Activated CD8-positive, alpha-beta memory T cell treated with anti-CD3 and anti-CD28 coated beads for 36 hours (primary cell): Measurements from ENCODE around the gene GPC5. TPM values are rescaled to one million over a fixed set of nuclear protein-coding genes. Genes with fewer than 3 reads are reported as not detected.

ENCODE experiments used
- CTCF ChIA-PET: fragments of 350-600 bp; sonication (Branson Sonifier 250); formaldehyde crosslinking; loops from one replicate; lab custom pipeline; 2021; ENCODE audit warnings: antibody characterized with exemption; lab: Charles Lee
- POLR2A ChIA-PET: fragments of 350-600 bp; sonication (Branson Sonifier 250); formaldehyde crosslinking; loops from one replicate; lab custom pipeline; 2021; ENCODE audit warnings: antibody characterized with exemption; lab: Charles Lee
- total RNA-seq, 2 experiments: library from RNA; stranded (reverse); gene quantifications; one replicate each; pipeline ENCODE4 v1.2.3, GENCODE V29; 2021

The GPC5 gene
- total RNA-seq, 2 experiments from 2014 or later = 0.15 to 0.17 TPM

- ChIA-PET POLR2A (no interaction called here), CTCF (no interaction called here)
Observed at GRCh38 chr13:91965511-91965910, 567.1 kb downstream of the GPC5 start.

DNA sequence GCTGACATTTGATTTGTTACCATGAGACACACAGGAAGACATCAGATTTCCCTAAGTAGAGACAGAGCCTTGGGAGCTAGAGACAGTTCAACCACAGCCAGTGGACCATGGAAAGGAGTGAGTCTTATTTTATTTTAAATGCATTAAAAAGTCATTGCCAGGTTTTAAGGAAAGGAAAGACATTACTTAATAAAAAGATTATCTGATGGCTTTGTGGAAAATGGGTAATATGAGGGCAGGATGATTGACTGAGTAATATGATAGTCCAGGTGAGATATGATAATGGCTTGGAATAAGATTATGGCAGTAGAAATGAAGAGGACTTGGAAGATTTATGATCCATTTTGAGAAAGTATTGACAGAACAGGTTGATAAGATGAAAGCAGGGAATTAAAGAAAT, 580.1 kb downstream of the GPC5 start:
- POLR2A ChIA-PET = no interaction called here
- CTCF ChIA-PET = no interaction called here

DNA sequence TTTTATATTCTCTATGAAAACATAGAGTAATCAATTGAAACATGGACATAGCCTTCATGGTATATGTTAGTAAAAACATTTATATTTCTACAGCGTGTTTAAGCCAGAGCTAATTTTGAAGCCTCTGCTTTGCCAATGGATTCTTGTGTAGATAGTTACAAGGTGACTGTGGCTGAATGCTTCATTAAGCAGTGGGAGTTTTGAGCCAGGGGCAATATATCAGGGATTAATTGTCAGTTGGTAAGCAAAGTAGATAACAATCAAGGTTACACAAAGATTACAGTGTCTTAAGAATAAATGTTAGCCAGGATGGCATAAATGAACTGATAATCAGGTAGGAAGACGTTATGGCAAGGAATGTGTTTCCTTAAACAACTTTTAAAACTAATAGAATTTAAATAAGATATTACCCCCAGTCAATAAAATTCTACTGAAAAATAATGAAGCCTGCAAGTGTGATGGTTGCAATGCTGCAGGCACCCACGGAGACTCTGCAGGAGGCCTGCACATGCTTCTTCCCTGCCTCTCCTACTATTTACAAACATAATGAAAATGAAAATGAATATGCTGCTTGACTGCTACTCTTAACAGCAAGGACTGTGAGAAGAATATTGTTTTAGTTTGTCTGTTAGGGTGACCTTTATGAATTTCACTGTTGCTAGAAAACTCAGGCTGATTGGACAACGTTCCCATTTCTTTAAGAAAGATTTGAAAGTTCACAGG, 588.5 kb downstream of the GPC5 start:
- CTCF ChIA-PET = no interaction called here
- POLR2A ChIA-PET = no interaction called here

- POLR2A ChIA-PET = no interaction called here
- CTCF ChIA-PET = no interaction called here
Observed at GRCh38 chr13:91988331-91988730, 589.9 kb downstream of the GPC5 start.

DNA sequence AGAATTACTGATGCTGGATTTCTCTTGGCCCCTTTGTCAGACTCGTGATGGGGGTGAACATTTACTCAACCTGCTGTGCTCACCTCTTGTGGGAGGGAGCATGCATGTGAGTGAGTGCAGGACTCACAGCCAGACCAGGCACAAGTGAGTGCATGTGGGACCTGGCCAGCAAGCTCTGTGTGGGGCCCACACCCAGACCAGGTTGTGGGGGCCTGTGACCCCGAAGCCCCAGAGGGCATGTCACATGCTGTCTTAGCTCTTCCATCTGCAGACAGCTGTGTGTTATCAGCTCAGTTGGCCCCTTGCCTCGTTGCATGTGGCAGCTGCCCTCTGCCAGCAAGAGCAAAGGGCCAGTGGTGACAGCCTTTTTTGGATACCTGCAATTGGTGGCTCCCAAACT, 614.4 kb downstream of the GPC5 start:
- POLR2A ChIA-PET = no interaction called here
- CTCF ChIA-PET = no interaction called here

- ChIA-PET POLR2A (no interaction called here), CTCF (no interaction called here)
Observed at GRCh38 chr13:92017737-92018136, 619.3 kb downstream of the GPC5 start.

DNA sequence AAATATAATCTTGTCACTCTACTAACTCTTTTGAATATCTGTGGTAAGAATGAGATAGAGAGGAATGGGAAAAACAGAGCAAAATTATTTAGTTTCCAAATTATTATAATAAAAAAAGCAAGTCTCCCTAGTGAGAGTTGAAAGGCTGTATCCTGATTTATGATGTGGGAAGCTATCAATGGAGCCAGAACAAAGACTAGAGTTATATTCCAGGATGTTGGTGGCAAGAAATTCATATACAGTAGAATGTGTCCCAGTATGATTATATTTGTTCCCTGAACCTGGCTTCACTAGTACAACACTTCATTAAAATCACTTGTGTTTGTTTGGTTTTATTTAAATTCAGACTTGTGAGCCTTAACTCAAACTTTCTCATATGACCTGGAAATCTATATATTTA, 630.3 kb downstream of the GPC5 start:
- POLR2A ChIA-PET = no interaction called here
- CTCF ChIA-PET = no interaction called here

DNA sequence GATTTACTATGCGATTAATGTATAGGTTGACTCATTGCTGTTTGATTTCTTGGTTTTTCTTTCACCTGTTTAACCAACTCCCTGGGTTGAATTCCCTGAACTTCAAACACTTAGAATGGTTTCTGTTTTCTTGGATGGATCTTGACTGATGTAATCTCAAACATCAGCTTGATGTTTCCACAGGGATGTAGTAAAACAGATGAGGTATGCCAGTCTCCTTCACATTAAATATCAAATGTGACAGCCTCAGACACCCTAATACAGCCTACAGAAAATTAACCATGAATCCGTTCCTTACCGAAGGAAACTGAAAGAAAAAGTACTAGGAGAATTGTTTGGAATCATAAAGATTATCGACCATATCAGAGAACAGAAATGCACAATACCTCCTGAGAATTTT, 631.2 kb downstream of the GPC5 start:
- POLR2A ChIA-PET = no interaction called here
- CTCF ChIA-PET = no interaction called here

DNA sequence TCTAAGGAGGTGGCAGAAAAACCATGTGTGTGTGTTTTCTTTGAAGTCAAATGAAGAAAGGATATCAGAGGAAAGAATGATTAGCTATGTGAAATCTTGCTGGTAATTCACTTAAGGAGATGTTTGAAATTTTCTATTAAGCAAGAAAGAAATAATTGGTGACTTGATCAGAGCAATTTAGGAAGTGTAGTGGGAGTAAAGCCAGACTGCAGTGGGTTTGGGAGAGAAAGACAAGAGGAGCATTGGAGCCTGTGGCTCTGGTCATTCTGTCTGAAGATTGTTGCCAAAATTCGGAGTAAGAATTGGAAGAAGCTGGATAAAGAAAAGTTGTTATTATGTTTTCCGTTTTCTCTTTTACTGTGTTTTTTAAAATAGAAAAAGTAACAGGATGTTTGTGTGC, 640.5 kb downstream of the GPC5 start:
- POLR2A ChIA-PET = no interaction called here
- CTCF ChIA-PET = no interaction called here

DNA sequence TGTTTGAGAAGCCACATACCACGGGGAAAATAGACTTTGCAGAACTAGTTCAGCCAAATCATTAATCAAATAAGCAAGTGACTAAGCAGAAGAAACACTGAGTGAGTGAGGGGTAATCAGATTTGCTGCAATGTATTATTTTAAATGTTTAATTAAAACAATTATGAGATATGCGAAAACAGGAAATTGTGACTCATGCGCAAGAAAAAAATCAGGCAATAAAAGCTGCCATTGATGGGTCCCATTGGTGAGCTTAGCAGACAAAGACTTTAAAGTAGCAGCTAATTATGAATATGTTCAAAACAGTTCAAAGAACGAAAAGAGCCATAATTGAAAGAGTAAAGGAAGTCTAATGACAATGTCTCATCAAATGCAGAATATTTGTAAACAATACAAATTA, 644.1 kb downstream of the GPC5 start:
- ChIA-PET POLR2A (no interaction called here), CTCF (no interaction called here)

DNA sequence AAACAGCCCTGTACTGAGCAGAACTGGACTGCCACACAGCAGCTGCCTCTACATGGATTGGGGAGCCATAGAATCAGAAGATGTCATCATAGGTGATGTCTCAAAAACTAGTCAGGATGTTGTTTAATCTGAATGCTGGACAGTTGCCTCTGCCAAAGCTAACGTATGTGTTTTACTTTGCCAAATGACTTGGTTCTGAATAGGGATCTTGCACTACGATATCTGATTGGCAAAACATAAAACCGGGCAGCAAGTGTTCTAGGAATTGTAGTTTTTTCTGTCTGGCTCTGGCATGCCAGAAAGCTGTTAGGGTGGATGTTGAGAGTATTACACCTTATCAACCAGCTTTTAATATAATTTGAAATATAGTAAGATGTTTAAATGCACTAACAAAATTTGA, 645.9 kb downstream of the GPC5 start:
- CTCF ChIA-PET = no interaction called here
- POLR2A ChIA-PET = no interaction called here

- ChIA-PET CTCF (no interaction called here), POLR2A (no interaction called here)
Observed at GRCh38 chr13:92054389-92054788, 656.0 kb downstream of the GPC5 start.

DNA sequence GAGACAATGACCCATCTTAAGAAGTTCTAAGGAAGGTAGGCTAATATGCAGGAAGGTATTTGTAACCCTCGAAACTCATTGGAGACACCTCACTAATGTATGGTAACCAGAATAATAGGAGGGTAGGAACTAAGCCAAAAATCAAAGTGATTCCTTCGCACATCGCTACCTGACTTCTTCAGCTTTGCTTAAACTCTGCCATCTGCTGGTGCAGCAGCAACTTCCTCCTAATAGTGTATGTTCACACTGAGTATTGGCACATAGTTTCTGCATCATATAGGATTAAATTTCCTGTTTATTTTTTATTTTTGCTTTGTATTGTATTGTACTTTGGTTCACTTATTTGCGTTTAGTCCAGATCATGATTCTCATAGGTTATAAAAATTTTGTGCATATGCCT, 676.2 kb downstream of the GPC5 start:
- CTCF ChIA-PET = no interaction called here
- POLR2A ChIA-PET = no interaction called here

DNA sequence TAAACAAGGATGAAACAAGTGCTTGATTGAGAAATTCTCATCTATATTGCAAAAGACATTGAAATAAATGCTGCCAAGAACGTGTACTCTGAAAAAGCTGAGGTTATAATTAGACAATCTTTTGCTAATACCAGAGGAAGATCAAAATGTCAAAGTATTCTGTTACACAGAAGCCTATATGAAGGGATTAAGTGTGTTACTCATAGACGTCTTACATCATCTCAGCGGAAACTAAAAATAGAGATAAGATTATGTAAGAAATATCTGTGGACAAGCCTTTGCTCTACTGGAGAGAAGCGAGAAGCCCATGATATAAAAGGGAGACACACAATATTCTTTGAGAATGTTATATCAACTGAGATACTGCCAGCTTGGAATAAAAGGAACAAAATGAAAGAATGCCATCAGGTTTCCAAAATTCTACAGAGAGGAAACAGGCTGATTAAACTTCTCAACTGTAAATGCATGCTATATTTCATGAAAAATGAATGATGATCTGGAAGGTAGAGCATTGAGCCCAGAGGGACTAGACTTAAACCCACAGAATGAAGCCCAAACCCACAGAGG, 699.0 kb downstream of the GPC5 start:
- ChIA-PET CTCF (no interaction called here), POLR2A (no interaction called here)

DNA sequence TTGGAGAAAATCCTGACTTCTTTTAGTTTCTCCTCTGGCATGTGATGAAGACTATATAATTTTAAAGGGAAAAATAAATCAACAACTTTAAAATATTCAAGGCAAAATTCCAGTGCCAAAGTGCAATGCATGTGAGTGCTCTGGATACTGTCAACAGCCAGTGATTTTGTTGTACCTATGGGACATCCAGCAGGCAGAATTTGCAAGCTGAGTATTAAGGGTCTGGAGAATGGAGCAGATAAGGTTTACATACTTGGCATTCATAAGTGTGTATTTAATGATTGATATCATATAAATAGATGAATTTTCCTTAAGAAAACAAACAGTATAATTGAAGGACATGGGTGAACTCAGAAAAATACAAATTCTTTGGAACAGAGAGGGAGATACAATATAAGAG, 703.4 kb downstream of the GPC5 start:
- POLR2A ChIA-PET = no interaction called here
- CTCF ChIA-PET = no interaction called here

DNA sequence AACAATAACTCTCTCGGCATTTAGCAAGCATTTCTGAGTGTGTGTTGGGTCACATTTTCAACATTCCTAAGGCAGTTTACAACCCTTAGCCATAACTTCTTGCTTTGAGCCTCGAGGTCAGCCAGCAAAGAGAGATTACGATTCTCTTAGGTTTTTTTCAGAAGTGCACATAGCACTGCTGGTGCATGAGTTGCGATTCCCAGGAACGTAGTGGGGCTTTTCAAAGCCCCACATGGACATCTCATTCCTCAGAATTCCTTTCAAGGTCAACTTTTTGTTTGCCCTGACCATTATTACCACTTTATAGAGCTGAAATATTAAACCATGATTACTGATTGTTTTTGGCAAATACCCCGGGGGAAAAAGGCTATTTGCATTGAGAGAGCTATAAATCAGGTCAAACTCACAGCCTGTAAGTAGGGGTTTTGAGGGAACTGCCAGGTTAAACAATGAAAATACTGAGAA, 705.3 kb downstream of the GPC5 start:
- ChIA-PET POLR2A (no interaction called here), CTCF (no interaction called here)

DNA sequence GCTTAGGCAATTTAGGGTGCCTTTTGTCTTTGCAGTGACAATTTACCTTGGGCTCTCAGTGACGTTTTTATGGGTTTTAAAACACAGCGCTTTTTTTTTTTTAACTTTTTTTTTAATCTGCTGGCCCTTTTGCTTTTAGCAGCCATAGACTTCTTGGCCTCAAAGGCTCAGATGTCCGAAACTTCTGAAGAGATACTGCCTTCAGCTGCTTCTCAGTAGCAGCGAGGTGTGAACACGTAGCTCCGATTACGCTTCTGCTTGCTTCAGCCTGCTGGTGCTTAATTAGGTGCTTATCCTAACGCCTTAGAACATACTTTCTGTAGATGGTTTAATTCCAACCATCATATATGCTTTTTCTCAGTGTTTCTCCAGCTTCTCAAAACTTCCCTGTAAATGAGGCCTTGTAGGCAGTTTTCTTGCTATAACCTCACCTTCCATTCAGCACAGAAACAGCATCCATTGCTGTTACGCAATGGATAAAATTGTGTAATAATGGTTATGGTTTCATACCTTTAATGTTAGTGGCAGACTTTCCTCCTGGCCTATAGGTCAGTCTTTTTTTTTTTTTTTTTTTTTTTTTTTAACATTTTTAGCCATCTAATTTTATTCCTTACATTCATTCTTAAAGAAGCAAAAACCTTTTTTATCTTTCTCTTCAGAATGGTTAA, 723.9 kb downstream of the GPC5 start:
- POLR2A ChIA-PET = no interaction called here
- CTCF ChIA-PET = no interaction called here

- CTCF ChIA-PET = no interaction called here
- POLR2A ChIA-PET = no interaction called here
Observed at GRCh38 chr13:92126399-92126798, 728.0 kb downstream of the GPC5 start.

GRCh38 chr13:92135509-92135908, 737.1 kb downstream of the GPC5 start:
- POLR2A ChIA-PET = no interaction called here
- CTCF ChIA-PET = no interaction called here

GRCh38 chr13:92136449-92137155, 738.2 kb downstream of the GPC5 start:
- POLR2A ChIA-PET = no interaction called here
- CTCF ChIA-PET = no interaction called here

DNA sequence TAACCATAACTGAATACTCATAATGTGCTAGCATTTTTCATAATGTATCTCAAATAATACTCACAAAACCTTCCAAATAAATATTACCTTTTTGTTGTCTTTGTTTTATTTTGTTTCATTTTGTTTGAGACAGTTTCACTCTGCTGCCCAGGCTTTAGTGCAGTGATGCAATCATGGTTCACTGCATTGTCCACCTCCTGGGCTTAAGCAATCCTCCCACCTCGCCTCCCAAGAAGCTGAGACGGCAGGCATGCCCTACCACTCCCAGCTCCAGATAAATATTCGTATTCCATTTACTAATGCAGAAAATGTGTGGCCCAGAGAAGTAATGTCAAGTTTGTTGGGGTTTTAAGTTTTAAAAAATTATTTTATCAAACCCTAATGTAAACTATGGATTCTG, 739.1 kb downstream of the GPC5 start:
- POLR2A ChIA-PET = no interaction called here
- CTCF ChIA-PET = no interaction called here
